GM19467 (cell line): Measurements from ENCODE around the gene TBC1D20.

Experiments
- ATAC-seq: cut with Tn5 transposase; IDR thresholded peaks from one replicate; pipeline ENCODE4 v1.9.1; 2021; ENCODE audit warnings: mild to moderate bottlenecking, moderate library complexity; ENCODE audit not compliant: unreplicated experiment

TBC1D20 gene

DNA sequence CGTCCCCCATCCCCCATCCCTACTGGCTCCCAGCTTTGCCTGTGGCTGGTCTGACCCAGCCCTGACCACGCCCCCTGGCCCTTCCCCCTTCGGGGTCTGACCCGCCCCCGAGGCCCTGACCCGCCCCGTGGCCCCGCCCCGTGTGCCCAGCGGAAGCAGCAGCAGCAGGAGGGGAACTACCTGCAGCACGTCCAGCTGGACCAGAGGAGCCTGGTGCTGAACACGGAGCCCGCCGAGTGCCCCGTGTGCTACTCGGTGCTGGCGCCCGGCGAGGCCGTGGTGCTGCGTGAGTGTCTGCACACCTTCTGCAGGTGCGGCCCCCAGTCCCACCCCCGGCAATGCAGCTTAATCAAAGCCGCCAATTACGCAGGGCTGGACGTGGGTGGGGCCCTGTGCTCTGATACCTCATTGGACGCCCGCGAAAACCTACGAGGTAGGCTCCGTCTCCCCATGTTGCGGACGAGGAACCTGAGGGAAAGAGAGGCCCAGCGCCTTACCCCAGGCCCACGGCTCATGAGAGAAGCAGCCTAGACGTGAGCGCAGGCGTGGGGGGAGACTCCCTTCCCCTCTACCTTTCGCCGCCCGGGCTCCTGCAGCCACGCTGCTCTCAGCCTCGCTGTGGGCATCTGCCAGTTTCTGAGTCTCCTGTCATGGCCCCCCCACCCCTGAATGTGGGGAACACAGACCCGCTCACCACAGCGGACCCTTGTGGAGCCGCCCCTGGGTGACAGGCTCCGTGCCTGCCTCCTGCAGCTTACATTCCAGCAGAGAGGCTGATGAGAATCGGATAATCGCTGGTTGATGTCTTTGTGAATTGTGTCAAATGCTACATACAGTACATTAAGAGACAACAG is 41.4 kb downstream of the TBC1D20 start:
- no peak for ATAC-seq

DNA sequence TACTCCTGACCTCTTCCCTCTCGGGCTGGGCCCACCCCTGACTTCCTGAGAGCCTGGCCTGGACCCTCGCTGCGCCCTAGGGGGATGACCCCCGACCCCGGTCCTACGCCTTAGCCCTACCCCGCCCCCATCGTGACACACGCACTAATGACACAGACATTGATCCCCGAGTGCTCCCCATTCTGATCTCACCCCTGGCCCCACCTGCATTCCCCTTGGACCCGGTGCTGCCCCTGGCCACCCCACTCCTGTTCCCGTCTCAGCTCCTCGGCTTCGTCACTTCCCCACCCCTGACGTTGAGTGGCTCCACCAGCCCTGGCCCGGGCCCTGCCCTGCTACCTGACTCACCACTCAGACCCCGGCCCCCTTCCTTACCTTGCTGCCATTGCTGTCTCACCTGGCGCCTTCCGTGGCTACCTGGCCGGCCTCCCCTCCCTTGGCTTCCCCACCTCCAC is 42.1 kb downstream of the TBC1D20 start:
- ATAC-seq, result no peak

DNA sequence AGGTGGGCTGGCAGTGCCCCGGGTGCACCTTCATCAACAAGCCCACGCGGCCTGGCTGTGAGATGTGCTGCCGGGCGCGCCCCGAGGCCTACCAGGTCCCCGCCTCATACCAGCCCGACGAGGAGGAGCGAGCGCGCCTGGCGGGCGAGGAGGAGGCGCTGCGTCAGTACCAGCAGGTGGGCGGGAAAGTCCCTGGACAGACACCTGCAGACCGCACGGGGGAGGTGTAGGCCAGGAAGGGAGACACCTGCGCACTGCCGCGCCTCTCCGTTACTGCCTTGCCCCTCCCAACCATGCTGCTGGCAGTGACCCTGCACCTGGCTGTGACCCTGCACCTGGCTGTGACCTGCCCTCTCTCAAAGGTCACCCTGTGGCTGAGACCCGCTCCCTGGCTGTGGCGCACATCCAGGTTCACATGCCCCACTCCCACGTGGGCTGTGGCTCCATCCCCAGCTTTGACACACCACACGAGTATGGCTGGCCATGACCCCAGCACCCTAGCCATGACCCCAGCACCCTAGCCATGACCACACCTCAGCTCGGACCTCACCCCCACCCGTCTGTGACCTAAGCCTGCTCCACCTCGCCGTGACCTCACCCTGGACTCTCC is 42.7 kb downstream of the TBC1D20 start:
- no peak for ATAC-seq

DNA sequence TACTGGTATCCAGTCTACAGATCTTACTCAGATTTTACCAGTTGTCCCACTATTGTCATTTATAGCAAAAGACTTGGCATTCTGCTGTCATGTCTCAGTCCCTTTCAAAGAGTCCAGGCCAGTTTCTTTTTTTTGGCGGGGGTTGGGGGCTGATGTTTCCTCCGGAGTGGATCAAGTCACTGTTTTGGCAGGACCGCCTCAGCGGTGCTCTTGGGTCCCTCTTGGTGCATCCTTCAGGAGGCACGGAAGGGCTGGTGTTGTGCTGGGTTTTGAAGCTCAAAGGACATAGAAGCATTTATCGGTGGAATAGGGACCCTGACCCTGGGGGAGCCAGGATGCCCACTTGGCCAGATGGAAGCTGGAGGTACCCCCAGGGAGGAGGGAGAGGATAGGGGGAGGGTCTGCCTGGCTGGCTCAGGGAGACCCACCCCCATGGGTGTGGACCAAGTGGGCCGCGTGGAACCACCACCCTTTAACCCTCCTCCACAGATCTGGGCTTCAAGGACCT is 43.4 kb downstream of the TBC1D20 start:
- ATAC-seq, result no peak

DNA sequence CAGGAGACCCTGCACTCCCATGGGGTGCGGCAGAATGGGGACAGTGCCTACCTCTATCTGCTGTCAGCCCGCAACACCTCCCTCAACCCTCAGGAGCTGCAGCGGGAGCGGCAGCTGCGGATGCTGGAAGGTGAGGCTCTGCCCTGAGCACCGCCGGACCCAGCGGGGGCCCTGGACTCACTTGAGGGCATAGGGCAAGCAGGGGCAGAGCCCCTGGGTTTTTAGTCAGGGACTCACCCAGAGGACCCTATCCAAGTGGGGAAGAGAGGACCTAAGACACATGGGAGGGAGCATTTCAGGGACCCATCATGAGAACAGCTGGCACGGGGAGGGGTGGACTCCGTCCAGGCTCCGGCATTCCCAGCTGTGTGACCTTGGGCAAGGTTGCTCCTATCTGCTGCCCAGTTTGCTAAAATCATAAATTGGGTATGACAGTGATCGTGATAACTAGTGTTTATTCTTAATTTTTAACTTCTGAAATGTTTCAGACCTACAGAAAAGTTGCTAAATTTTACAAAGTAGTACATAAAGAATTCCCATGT is 44.5 kb downstream of the TBC1D20 start:
- ATAC-seq, result no peak

DNA sequence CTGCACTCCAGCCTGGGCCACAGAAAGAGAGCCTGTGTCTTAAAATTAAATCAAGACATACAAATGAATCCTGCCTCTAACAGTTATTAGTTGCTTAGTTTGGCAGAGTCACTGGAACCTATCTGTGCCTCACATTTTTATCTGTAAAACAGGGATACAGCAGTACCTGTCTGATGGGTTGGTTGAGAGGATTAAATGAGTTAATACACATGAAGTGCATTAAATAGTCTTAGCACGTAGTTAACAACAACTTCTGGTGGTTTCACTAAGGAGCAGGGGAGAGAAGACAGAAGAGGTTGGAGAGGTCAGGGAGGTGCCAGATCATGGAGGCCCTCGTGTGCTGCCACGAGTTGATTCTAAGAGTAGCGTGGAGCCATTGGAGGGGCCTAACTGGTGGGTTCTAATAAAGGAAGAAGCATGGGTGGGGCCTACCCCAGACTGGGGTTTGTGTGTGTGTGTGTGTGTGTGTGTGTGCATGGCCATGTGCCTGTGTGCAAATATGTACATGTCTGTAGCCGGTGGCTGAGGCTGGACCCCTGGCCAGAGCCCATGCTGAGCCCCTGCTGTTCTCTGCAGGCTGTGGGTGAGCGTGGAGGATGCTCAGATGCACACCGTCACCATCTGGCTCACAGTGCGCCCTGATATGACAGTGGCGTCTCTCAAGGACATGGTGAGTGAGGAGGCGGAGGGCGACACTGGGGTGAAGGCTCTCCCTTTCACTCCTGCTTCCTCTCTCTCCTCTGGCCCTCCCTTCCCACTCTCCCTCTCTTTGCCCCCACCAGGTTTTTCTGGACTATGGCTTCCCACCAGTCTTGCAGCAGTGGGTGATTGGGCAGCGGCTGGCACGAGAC is 45.2 kb downstream of the TBC1D20 start:
- ATAC-seq, result no peak

DNA sequence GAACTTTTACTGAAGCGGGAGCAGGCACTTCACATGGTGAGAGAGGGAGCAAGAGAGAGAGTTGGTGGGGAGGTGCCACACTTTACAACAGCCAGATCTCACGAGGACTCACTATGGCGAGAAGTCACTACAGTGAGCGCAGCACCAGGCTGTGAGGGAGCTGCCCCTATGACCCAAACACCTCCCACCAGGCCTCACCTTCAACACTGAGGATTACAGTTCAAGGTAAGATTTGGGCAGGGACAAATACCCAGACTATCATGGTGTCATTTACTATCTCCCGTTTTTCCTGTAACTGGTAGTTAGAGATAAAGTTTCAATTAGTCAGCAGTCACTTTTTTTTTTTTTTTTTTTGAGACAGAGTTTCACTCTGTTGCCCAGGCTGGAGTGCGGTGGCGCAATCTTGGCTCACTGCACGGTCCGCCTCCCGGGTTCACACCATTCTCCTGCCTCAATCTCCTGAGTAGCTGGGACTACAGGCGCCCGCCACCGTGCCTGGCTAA is 46.5 kb downstream of the TBC1D20 start:
- ATAC-seq, result no peak

DNA sequence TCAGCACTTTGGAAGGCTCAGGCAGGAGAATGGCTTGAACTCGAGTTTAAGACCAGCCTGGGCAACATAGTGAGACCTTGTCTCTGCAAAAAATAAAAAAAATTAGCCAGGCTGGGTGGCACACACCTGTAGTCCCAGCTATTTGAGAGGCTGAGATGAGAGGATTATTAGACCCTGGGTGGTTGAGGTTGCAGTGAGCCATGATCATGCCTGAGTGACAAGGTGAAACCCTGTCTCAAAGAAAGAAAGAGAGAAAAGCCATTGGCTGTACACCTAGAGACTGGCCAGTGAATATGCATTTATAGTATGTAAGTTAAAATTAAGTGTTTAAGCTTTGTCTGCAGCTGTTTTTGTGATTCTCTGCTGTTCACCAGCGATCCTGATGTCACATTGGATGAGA is 48.2 kb downstream of the TBC1D20 start:
- no peak for ATAC-seq

DNA sequence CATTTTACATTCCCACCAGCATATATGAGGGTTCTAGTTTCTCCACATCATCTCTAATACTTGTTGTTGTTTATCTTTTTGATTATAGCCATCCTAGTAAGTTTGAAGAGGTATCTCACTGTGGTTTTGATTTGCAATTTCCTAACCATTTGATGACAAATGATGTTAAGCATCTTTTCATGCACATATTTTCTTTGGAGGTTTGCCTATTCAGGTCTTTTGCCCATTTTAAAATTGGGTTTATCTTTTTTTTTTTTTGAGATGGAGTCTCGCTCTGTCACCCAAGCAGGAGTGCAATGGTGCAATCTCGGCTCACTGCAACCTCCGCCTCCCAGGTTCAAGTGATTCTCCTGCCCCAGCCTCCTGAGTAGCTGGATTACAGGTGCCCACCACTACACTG is 50.3 kb downstream of the TBC1D20 start:
- ATAC-seq, result no peak

DNA sequence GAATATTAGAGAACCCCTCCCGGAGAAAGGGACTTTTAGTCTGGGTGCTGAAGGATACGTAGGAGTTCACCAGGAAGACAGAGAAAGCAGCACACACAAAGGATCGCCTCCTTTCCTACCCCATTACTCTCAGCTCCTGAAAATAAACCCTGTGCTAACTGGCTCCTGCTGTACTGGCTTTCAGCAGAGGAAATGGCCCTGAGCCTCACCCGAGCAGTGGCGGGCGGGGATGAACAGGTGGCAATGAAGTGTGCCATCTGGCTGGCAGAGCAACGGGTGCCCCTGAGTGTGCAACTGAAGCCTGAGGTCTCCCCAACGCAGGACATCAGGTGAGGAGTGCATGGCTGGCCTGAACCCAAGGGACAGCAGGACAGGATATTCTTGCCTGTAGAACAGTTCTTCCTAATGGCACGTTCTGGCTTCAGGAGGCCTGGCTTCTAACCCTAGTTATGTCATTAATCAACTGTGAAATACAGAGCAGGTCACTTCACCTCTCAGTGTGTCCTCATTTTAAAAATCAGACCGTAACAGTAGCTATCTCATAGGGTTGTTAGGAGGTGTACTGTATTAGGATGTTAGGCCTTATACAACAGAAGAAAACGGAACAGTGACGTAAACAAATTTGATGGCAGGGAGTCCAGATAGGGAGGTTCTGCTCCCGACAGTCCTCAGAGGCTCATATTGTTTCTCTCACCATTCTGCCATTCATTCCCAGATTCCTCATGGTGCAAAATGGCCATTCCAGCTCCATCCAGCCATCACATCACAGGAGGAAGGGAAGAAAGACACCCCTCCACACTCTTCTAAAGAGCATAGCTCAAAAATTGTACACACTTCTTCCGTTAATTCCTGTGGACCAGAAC is 52.4 kb downstream of the TBC1D20 start:
- ATAC-seq, result no peak

DNA sequence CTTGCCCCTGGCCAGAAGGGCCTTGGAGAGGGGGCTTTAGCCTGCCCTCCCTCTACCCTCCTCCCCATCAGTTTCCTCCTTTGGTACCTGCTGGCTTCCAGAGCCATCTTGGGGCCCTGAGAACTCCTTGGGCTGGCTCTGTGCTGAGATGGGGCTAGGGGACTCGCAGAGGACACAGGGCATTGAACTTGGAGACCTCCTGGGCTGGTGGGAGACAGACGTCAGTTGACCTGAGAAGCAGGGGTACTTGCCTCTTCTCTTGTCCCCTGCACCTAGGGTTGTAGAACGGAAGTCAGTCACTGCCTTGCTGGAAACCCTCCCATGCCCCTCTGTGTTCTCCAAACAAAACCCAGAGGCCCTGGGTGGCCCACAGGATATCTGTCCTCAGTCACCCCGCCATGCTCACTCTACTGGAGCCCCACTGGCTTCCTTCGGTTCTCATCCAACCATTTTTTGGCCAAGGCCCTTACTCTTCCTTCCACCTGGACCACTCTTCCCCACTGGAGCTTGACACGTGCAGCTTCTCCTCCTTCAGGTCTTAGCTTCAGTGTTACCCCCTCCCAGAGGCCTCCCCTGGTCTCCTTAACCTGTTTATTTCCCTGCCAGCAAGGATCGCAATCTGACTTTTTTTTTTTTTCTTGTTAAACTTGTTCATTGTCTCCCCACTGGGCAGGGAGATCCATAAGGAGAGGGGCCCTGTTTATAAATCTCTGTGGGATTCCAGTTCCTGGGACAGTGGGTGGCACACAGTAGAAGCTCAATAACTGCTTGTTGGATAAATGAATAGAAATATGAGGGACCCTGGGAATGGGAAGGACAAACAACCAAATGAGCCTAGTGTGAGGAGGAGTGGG is 53.3 kb downstream of the TBC1D20 start:
- peak; percentile 11 for ATAC-seq

DNA sequence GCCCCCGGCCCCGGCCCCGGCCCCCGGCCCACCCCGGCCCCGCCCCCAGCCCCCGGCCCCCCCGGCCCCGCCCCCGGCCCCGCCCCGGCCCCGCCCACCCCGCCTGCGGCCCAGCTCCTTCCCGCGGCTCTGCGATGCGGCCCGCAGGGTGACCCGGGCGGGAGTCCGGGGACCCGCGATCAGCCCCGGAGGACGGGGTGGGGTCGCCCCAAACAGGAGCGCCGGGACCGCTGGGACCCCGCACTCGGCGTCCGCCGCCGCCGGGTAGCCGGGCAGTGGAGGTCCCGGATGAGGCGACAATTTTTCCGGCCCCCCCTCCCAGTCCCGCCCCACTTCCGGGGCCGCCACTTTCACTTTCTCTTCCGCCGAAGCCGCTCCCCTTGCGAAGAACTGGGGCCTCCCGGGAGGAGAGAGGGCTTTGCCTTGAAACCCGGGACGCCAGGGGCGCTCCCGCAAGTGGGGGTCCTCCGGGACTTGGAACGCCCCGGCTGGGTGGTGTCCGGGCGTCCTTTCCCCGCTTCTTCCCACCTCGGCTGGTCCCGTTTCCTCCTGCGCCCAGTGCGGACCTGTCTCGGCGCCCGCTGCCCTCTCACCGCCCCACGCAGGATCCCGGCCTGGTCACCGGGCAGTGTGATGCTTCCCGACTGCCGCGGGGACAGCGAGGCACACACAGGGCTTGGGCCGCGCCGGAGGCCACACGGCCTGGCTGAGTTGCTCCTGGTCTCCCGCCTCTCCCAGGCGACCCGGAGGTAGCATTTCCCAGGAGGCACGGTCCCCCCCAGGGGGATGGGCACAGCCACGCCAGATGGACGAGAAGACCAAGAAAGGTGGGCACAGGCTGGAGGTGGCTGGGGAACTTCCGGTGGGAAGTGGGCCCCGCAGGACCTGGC is 54.1 kb downstream of the TBC1D20 start, which contains the start of gene RBCK1:
TSS of gene RBCK1 (plus strand) at position 347 of the 890 bp plus-strand sequence. CDS start at position 806, 459 bp downstream.
- ATAC-seq, result peak; percentile 60

DNA sequence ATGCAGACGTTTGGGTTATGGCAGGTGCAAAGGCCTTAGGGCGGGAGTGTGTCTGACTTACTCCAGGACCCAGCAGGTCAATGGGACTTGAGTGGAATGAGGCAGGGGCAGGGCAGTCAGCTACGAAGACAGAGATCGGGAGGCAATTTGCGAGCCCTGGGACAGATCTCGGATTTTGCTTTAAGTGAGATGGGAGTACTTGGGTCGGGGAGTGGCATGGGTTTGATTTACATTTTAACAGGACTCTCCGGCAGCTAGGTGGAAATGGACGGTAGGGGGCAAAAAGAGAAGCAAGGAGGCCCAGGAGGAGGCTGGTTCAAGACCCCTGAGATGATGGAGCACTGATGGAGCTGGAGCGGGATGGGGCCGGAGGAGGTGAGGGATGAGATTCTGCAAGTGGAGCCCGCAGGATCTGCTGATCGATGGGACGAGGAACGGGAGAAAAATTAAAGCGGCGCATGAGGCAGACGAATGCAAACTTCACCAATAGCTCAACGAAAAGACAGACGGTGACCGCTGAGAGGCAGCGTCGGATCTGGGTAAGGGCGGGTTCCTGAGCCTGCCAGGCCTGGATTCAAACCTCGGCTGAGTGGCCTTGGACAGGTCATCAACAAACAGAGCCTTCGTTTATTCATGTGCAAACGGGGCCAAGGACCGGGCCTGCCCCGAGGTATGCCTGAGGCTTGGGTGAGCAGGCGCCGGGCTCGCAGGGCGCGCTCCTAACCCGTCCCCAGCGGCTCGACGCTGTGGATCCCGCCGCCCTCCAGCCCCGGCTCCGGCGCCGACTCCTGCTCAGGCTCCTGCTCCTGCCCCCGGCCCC is 55.0 kb downstream of the TBC1D20 start:
- peak; percentile 56 for ATAC-seq

DNA sequence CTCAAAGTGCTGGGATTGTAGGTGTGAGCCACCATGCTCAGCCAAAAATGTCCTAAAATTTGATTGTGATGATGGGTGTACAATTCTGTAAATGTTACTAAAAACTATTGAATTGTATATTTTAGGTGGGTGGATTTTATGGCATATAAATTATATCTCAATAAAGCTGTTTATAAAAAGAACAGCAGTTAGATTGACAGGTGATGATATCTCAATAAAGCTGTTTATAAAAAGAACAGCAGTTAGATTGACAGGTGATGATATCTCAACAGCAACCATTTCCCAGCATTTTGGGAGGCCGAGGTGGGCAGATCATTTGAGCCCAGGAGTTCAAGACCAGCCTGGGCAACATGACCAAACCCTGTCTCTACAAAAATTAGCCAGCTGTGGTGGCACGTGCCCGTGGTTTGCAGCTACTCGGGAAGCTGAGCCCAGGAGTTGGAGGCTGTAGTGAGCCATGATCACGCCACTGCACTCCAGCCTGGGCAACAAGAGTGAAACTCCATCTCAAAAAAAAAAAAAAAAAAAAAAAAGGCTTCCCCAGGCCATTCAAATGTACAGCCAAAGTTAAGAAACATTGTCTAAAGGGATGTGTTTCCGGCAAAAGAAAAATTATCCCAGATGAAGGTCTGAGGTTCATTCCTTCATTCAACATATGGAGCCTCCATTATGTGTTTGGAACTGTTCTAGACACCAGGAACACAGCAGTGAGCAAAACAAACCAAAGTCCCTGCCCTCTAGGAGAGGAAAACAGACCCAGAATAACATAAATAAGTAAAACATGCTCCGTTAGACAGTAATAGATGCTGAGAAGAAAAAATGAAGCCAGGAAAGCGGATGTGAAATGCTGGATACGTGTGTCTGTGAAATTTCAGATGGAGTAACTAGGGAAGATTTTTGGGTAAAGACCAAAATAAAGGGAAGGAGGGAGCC is 55.9 kb downstream of the TBC1D20 start:
- no peak for ATAC-seq

DNA sequence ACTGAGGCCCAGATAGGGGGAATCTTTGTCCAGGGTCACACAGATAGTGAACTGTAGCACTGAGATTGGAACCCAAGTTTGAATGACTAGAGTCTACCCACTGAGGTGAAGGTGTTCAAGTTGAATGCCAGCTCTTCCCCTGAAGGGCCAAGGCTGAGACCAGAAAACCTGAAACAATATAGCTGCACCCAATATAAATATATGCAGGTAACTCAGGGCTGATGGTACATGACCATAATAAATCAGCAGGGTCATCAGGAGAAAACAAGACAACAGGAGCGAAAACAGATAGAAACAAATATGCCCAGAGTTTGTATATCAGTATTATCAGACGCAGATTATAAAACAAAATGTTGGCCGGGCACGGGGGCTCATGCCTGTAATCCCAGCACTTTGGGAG is 58.2 kb downstream of the TBC1D20 start:
- no peak for ATAC-seq

DNA sequence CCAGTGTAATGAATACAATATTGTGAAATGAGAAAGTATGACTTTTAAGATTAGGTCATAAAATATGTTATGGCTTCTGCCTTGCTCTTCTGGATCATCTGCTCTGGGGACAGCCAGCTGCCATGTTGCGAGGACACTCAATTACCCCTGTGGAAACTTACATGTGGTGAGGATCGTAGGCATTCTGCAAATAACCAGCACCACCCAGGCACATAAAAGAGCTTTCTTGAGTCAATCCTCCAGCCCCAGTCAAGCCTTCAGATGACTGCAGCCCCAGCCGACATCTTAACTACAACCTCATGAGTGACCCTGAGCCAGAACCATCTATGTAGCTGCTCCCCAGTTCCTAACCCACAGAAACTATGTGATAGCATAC is 58.8 kb downstream of the TBC1D20 start:
- no peak for ATAC-seq
